IPS-11a (cell line): ENCODE results near the gene SNAP25.

Experiments used
- H3K4me3 ChIP-seq: one replicate; pipeline ENCODE4 v1.5.1; 2013; ENCODE audit warnings: low read depth, low read length, control low read depth

SNAP25 gene

GRCh38 chr20:10300582-10301446 is 82.2 kb downstream of the SNAP25 start:
- H3K4me3 ChIP-seq: no peak overlapping the region

- no peak overlapping the region for H3K4me3 ChIP-seq
Measured at GRCh38 chr20:10303852-10304251, 85.2 kb downstream of the SNAP25 start.

GRCh38 chr20:10304471-10305046 is 85.9 kb downstream of the SNAP25 start:
- H3K4me3 ChIP-seq: no peak overlapping the region

- H3K4me3 ChIP-seq: no peak overlapping the region
Measured at GRCh38 chr20:10306440-10307358, 88.1 kb downstream of the SNAP25 start.

GRCh38 chr20:10307359-10307735 is 88.7 kb downstream of the SNAP25 start:
- no peak overlapping the region for H3K4me3 ChIP-seq

- no peak overlapping the region for H3K4me3 ChIP-seq
Measured at GRCh38 chr20:10308652-10309051, 90.0 kb downstream of the SNAP25 start.

GRCh38 chr20:10309326-10309725 is 90.7 kb downstream of the SNAP25 start:
- no peak overlapping the region for H3K4me3 ChIP-seq

GRCh38 chr20:10312111-10312510 is 93.5 kb downstream of the SNAP25 start:
- no peak overlapping the region for H3K4me3 ChIP-seq

- no peak overlapping the region for H3K4me3 ChIP-seq
Measured at GRCh38 chr20:10313215-10313614, 94.6 kb downstream of the SNAP25 start.

- H3K4me3 ChIP-seq: no peak overlapping the region
Measured at GRCh38 chr20:10313701-10314100, 95.1 kb downstream of the SNAP25 start.

- H3K4me3 ChIP-seq: no peak overlapping the region
Measured at GRCh38 chr20:10314198-10314597, 95.6 kb downstream of the SNAP25 start.

- no peak overlapping the region for H3K4me3 ChIP-seq
Measured at GRCh38 chr20:10315138-10315537, 96.5 kb downstream of the SNAP25 start.

- H3K4me3 ChIP-seq: no peak overlapping the region
Measured at GRCh38 chr20:10316582-10316981, 98.0 kb downstream of the SNAP25 start.

- no peak overlapping the region for H3K4me3 ChIP-seq
Measured at GRCh38 chr20:10318291-10319024, 99.8 kb downstream of the SNAP25 start.

- H3K4me3 ChIP-seq: no peak overlapping the region
Measured at GRCh38 chr20:10319855-10320254, 101.2 kb downstream of the SNAP25 start.

- H3K4me3 ChIP-seq: no peak overlapping the region
Measured at GRCh38 chr20:10321138-10321717, 102.6 kb downstream of the SNAP25 start.

- no peak overlapping the region for H3K4me3 ChIP-seq
Measured at GRCh38 chr20:10322073-10323012, 103.7 kb downstream of the SNAP25 start.

- no peak overlapping the region for H3K4me3 ChIP-seq
Measured at GRCh38 chr20:10323729-10324128, 105.1 kb downstream of the SNAP25 start.

GRCh38 chr20:10324198-10324847 is 105.7 kb downstream of the SNAP25 start:
- no peak overlapping the region for H3K4me3 ChIP-seq
